ENCODE data around the gene P2RX7. TPM values are rescaled to one million over a fixed set of nuclear protein-coding genes. Genes with fewer than 3 reads are reported as not detected.

The P2RX7 gene
- polyA plus RNA-seq, 1 of the 3 experiments (the other 2 are of a cell fraction): 0.43 TPM

DNA sequence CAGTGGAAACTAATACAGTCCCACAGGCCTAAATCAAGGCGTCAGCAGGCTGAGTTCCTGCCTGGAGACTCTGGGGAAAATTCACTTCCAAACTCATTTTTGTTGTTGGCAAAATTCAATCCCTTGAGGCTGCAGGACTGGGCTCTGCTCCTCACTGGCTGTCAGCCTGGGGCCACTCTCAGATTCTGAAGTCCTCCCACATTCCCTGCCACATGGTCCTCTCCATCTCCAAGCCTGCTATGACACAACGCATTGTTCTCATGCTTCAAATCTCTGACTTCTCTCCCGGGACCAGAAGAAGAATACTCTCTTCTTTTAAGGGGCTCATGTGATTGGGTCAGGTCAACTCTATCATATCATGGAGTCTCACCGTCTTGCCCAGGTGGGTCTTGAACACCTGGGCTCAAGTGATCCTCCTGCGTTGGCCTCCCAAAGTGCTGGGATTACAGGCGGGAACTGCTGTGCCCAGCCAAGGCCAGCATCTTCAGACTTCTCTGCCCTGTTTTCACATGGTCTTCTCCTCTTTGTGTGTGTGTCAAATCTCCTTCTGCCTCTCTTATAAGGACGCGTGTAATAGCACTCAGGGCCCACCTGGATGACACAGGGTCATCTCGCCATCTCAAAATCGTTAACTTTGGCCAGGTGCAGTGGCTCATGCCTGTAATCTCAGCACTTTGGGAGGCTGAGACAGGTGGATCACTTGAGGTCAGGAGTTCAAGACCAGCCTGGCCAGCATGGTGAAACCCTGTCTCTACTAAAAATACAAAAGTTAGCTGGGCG, 9.7 kb downstream of the P2RX7 start:
- POLR2A ChIA-PET: interaction anchor here (0.7 kb wide), 1 partner anchor 581 kb away, joined by 3 read pairs; no protein-coding TSS in a partner anchor

GRCh38 chr12:121144416-121144914, 11.8 kb downstream of the P2RX7 start:
- H4K20me1 ChIP-seq (ENCODE audit: insufficient read depth): no peaks in the 10 kb centered on the region
- 76% methylated on average over 3 of the region's 3 CpGs for WGBS (ENCODE audit: low lambda C conversion rate)
- ChIA-PET CTCF (no interaction called here), POLR2A (no interaction called here)
- no peaks in the 10 kb centered on the region for H3K79me2 ChIP-seq (ENCODE audit: insufficient read depth)
- TF ChIP-seq CHD2 (IDR thresholded peaks at IDR 0.05; ENCODE audit: low read length, partially characterized antibody) (no peak), MAX (IDR thresholded peaks at IDR 0.05; ENCODE audit: low read depth) (no peak), GATA2 (CRISPR knock-in tag; IDR thresholded peaks at IDR 0.05) (no peak), ELF1 (IDR thresholded peaks at IDR 0.05) (no peak), FOXM1 (IDR thresholded peaks at IDR 0.05; ENCODE audit: low read depth) (no peak), RFX5 (IDR thresholded peaks at IDR 0.05; ENCODE audit: low read length) (no peak), YY1 (IDR thresholded peaks at IDR 0.05; ENCODE audit: low read depth) (no peak), EP300 (IDR thresholded peaks at IDR 0.05; ENCODE audit: borderline replicate concordance in 1 of 2, low read depth in 1 of 2, low read length in 1 of 2) (no peak), SMC3 (IDR thresholded peaks at IDR 0.05; ENCODE audit: low read depth, low read length) (no peak), TCF12 (IDR thresholded peaks at IDR 0.05) (no peak), RAD21 (IDR thresholded peaks at IDR 0.05; ENCODE audit: low read length) (no peak), JUND (IDR thresholded peaks at IDR 0.05) (no peak), TAF1 (IDR thresholded peaks at IDR 0.05; ENCODE audit: borderline replicate concordance, low read depth, low read length) (no peak)
- TF ChIP-seq, protein P1, sequence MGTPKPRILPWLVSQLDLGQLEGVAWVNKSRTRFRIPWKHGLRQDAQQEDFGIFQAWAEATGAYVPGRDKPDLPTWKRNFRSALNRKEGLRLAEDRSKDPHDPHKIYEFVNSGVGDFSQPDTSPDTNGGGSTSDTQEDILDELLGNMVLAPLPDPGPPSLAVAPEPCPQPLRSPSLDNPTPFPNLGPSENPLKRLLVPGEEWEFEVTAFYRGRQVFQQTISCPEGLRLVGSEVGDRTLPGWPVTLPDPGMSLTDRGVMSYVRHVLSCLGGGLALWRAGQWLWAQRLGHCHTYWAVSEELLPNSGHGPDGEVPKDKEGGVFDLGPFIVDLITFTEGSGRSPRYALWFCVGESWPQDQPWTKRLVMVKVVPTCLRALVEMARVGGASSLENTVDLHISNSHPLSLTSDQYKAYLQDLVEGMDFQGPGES (IDR thresholded peaks at IDR 0.05; ENCODE audit: low read depth, low read length): no peak
- H3K4me3 ChIP-seq (ENCODE audit: low read depth in 2 of 2, low read length in 1 of 2): no peak overlapping the region
- no peak overlapping the region for H3K27ac ChIP-seq (ENCODE audit: low read depth in 2 of 2, low read length in 1 of 2)
- no peaks in the 10 kb centered on the region for H3K9me2 ChIP-seq
- no peak overlapping the region for H3K4me2 ChIP-seq
- H3K4me1 ChIP-seq (ENCODE audit: control insufficient read depth in 1 of 2, insufficient read depth in 2 of 2, low read depth in 1 of 2, low read length in 1 of 2): no peaks in the 10 kb centered on the region
- no peak overlapping the region for H3K9ac ChIP-seq
- no peaks in the 10 kb centered on the region for H3F3A ChIP-seq (replicated peaks; ENCODE audit: insufficient read depth)
- H2AFZ ChIP-seq (ENCODE audit: low read depth): no peak overlapping the region
- H3K9me3 ChIP-seq: no peaks in the 10 kb centered on the region
- no peaks in the 10 kb centered on the region for H3K36me3 ChIP-seq (replicated peaks in 1 of 2; ENCODE audit: control insufficient read depth in 1 of 2, insufficient read depth in 2 of 2, low read length in 1 of 2)
- no peak for DNase-seq
- no peaks in the 10 kb centered on the region for H3K27me3 ChIP-seq (ENCODE audit: insufficient read depth)

More for the DNA sequence above, 9.7 kb downstream of the P2RX7 start:
- H3K4me1 ChIP-seq (ENCODE audit: control insufficient read depth in 1 of 2, insufficient read depth in 2 of 2, low read depth in 1 of 2, low read length in 1 of 2): no peaks in the 10 kb centered on the region
- no peak overlapping the region for H3K9ac ChIP-seq
- no peaks in the 10 kb centered on the region for H3K79me2 ChIP-seq (ENCODE audit: insufficient read depth)
- no peak overlapping the region for H3K4me2 ChIP-seq
- 86% methylated on average over 10 of the region's 11 CpGs for WGBS (ENCODE audit: low lambda C conversion rate)
- no peak overlapping the region for H3K27ac ChIP-seq (ENCODE audit: low read depth in 2 of 2, low read length in 1 of 2)
- H3F3A ChIP-seq (replicated peaks; ENCODE audit: insufficient read depth): no peaks in the 10 kb centered on the region
- no peak overlapping the region for H2AFZ ChIP-seq (ENCODE audit: low read depth)
- no peaks in the 10 kb centered on the region for H3K9me2 ChIP-seq
- H4K20me1 ChIP-seq (ENCODE audit: insufficient read depth): no peaks in the 10 kb centered on the region
- no peak for DNase-seq
- CTCF ChIA-PET: interaction anchor here (1.3 kb wide), 1 partner anchor 11 kb away, joined by 4 read pairs; no protein-coding TSS in a partner anchor
- H3K4me3 ChIP-seq (ENCODE audit: low read depth in 2 of 2, low read length in 1 of 2): no peak overlapping the region
- TF ChIP-seq, protein P2, sequence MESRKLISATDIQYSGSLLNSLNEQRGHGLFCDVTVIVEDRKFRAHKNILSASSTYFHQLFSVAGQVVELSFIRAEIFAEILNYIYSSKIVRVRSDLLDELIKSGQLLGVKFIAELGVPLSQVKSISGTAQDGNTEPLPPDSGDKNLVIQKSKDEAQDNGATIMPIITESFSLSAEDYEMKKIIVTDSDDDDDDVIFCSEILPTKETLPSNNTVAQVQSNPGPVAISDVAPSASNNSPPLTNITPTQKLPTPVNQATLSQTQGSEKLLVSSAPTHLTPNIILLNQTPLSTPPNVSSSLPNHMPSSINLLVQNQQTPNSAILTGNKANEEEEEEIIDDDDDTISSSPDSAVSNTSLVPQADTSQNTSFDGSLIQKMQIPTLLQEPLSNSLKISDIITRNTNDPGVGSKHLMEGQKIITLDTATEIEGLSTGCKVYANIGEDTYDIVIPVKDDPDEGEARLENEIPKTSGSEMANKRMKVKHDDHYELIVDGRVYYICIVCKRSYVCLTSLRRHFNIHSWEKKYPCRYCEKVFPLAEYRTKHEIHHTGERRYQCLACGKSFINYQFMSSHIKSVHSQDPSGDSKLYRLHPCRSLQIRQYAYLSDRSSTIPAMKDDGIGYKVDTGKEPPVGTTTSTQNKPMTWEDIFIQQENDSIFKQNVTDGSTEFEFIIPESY (IDR thresholded peaks at IDR 0.05; ENCODE audit: borderline replicate concordance, low read depth): no peak
- TF ChIP-seq MXI1 (IDR thresholded peaks at IDR 0.05; ENCODE audit: low read depth, low read length): no peak
- no peak for TF ChIP-seq SIN3A (IDR thresholded peaks at IDR 0.05; ENCODE audit: borderline replicate concordance, low read depth, low read length)
- TF ChIP-seq TEAD4 (IDR thresholded peaks at IDR 0.05; ENCODE audit: borderline replicate concordance, insufficient read depth): no peak
- no peak for TF ChIP-seq JUND (IDR thresholded peaks at IDR 0.05)
- TF ChIP-seq NRF1 (IDR thresholded peaks at IDR 0.05; ENCODE audit: low read depth, low read length): no peak
- no peak for TF ChIP-seq ELF1 (IDR thresholded peaks at IDR 0.05)
- no peak for TF ChIP-seq RXRA (IDR thresholded peaks at IDR 0.05; ENCODE audit: borderline replicate concordance, low read depth)
- TF ChIP-seq TCF12 (IDR thresholded peaks at IDR 0.05): no peak
- TF ChIP-seq, protein P3, sequence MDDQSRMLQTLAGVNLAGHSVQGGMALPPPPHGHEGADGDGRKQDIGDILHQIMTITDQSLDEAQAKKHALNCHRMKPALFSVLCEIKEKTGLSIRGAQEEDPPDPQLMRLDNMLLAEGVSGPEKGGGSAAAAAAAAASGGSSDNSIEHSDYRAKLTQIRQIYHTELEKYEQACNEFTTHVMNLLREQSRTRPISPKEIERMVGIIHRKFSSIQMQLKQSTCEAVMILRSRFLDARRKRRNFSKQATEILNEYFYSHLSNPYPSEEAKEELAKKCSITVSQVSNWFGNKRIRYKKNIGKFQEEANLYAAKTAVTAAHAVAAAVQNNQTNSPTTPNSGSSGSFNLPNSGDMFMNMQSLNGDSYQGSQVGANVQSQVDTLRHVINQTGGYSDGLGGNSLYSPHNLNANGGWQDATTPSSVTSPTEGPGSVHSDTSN (IDR thresholded peaks at IDR 0.05): no peak
- TF ChIP-seq RAD21 (IDR thresholded peaks at IDR 0.05; ENCODE audit: low read length): no peak
- no peak for TF ChIP-seq EZH2phosphoT487 (IDR thresholded peaks at IDR 0.05; ENCODE audit: borderline replicate concordance, low read depth)
- no peaks in the 10 kb centered on the region for H3K9me3 ChIP-seq
- H3K36me3 ChIP-seq (replicated peaks in 1 of 2; ENCODE audit: control insufficient read depth in 1 of 2, insufficient read depth in 2 of 2, low read length in 1 of 2): no peaks in the 10 kb centered on the region
- no peaks in the 10 kb centered on the region for H3K27me3 ChIP-seq (ENCODE audit: insufficient read depth)
